Suppressor macrophage (primary cell): Measurements from ENCODE around the gene MCTP2.

Experiments used
- DNase-seq, 4 experiments: peaks; one replicate each; pipeline ENCODE4 v3.0.0-alpha.2; 2020 to 2022

Gene MCTP2

DNA sequence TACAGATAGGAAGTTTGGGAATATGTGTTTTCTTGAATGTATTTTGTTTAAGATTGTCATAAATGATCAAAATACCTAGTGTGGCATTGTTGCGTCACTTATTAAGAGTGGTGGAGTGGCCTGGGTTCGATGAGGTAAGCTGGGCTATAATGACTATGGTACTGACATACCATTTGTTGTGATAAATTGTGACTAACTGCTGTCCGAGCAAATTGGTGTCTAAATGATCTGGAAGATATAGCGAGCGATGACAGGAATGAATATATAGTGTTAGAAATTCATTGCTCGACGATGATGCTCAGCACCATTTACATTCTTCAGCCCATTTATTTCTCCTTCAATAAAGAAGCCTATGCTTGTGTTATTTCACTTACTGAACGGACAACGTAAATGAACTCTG, 123.3 kb downstream of the MCTP2 start:
- no peak for DNase-seq

GRCh38 chr15:94359716-94360115, 128.4 kb downstream of the MCTP2 start:
- no peak for DNase-seq

- DNase-seq: no peak
These were observed 128.9 kb downstream of the MCTP2 start for GRCh38 chr15:94360251-94360685.

DNA sequence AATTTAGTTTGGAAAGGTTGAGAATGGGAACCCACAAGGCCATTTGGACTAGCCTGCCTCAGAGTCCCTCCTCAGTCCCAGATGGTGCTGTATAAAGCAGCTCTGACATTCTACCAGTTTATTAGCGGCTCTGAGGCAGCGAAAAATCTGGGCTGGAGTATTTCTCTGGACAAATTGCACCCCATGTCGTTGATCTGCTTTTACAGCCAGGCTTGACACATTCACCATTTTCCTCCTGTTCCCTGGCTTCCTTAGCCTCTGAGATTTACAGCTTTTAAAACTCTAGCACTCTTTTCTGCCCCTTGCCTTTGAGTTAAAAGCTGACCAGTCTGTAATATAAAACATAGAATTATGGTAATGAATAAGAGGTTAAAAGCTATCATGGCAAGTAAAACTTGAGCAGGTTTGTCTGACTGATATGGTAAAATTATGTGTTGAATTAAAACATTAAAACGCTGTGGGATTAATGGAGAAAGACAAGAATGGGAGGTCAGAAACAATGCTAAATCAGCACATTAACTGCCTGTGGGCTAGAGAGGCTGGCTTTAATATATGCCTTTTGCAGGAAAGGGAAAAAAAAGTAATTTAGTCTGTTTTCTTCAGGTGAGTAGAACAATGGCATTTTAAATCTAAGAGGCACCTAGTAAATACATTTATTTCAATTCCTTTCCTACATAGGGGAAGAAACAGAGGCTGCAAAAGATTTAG, 131.2 kb downstream of the MCTP2 start:
- no peak for DNase-seq

- no peak for DNase-seq
These were observed 132.0 kb downstream of the MCTP2 start for GRCh38 chr15:94363382-94363781.

- no peak for DNase-seq
These were observed 135.4 kb downstream of the MCTP2 start for GRCh38 chr15:94366781-94367180.

- no peak for DNase-seq
These were observed 136.6 kb downstream of the MCTP2 start for GRCh38 chr15:94367726-94368535.

DNA sequence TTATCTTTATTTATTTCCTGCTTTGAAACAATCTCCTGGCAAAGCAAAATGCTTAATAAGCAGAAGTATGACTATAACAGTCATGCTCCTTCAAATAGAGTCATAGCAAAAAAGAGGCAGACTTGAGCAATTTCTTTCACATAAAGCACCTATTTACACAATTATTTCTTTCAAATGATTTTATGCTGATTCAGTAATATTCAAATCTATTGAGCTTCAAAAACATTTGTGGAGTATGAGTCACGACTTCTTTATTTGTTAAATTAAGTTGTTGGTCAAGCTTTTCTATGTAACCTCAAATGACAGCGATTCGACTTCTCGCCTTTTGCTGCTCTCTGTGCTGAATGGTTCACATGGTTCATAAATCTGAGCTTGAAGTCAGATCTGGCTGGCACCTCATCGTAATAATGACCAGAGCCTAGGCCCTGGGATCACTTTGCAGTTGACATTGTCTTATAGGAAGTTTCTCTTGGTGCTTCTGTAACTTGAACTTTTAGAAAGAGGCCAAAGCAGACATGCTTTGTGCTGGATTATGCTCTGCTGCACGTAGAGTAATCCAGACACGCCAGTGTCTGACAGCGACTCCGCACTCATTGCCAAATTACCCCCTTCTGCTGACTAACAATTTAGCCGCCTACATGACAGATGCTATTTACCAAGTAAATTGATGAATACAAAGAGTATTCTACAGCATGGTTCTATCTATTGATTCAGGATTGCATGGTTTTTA, 139.0 kb downstream of the MCTP2 start:
- DNase-seq: peak; percentile 50 to 70 (median 58)

GRCh38 chr15:94370936-94371285, 139.6 kb downstream of the MCTP2 start:
- DNase-seq: peak in 3 of 4 experiments; percentile 4 to 74 (median 72)

GRCh38 chr15:94372821-94373220, 141.5 kb downstream of the MCTP2 start:
- DNase-seq: no peak

- DNase-seq: no peak
These were observed 144.6 kb downstream of the MCTP2 start for GRCh38 chr15:94375997-94376396.

- DNase-seq: no peak
These were observed 148.6 kb downstream of the MCTP2 start for GRCh38 chr15:94379986-94380385.

GRCh38 chr15:94380798-94381197, 149.4 kb downstream of the MCTP2 start:
- DNase-seq: no peak

DNA sequence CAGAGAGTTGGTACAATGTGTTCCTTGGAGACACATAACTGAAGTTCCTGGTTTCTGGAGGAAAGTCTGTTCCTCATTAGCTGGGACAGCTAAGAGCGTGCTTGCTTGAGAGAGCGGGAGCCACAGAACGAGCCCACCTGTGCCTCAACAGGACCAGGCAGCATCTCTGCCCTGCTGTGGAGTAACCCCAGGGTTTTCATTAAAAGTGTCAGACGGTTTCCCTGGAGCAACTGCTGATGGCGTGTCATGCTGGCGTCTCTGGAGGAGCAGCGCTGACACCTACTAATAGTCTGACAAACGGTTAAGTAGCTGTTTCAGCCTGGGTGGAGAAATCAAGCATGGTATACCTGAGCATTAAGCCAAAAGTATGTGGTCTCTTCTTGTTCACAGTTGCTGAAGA, 150.0 kb downstream of the MCTP2 start:
- no peak for DNase-seq

DNA sequence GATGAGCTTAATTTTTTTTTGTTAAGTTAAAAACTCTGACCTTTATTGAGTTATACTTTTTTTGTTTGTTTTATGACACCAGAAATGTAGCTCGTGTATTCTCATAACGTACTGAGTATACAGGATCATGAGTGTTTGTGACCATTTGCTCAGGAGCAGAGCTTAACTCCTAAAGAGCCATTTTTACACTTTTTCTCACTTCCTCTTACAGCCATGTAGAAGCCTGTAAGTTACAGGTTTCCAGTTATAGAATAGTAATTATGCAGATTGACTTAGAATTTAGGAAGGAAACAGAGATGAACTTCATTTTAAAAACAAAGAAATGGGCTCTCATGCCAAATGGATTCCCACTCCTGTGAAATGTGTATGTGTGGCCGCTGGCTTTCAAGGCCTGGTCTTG, 151.7 kb downstream of the MCTP2 start:
- DNase-seq: no peak

GRCh38 chr15:94383706-94384105, 152.3 kb downstream of the MCTP2 start:
- no peak for DNase-seq

DNA sequence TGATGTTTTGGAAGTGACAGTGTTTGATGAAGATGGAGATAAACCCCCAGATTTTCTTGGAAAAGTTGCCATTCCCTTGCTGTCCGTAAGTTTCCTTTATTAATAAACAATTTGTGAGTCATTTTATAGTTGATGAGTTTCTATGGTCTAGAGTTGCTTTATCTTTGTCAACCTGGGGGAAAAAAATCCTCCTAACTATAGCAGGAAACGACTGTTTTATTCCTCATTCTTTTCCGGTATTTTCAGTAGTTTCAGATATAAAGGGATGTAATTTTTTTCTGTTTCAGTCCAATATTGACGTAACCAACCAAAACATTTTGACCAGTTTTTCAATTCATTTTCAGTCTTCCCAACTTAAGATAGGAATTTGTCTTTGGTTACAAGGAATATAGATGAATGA, 154.1 kb downstream of the MCTP2 start:
- no peak for DNase-seq

GRCh38 chr15:94386351-94386750, 155.0 kb downstream of the MCTP2 start:
- DNase-seq: no peak

- DNase-seq: no peak
These were observed 156.1 kb downstream of the MCTP2 start for GRCh38 chr15:94387442-94387841.

- peak in 2 of 4 experiments; percentile 2 to 11 for DNase-seq
These were observed 156.6 kb downstream of the MCTP2 start for GRCh38 chr15:94387849-94388441.

GRCh38 chr15:94395640-94396039, 164.3 kb downstream of the MCTP2 start:
- DNase-seq: no peak

DNA sequence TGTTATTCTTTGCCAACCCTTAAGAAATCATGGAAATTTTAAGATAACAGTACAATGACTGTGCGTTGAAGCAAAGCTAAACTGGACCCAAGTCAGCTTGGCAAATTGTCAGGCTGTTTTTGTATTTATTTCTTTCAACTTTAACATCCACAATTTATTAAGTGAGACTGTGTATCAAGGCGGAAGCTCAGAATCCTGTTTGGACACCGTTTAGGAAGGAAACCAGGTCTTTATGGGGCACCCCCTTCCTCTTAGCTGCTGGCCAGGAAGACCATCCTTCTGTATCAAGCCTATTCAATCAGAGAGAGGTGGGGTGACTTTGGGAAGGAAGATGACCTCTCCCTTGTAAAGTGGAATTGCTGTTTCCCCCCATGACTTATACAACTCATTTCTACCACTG, 166.0 kb downstream of the MCTP2 start:
- DNase-seq: no peak

GRCh38 chr15:94398001-94398400, 166.6 kb downstream of the MCTP2 start:
- no peak for DNase-seq
